Small intestine (tissue), 7 donors: Measurements from ENCODE around the gene ATL2. TPM values are rescaled to one million over a fixed set of nuclear protein-coding genes. Genes with fewer than 3 reads are reported as not detected.
A peak's percentile ranks its signal among the peaks of the same experiment; 100 is the strongest.
"Not testable (repeated sequence)": the region's sequence is repeated elsewhere in the genome, so short reads cannot be mapped to it uniquely, and the experiment has no call there.

Source experiments
- DNase-seq, 2 donors: peaks; one replicate each; pipeline versions ENCODE4 v3.0.0 to v3.0.0-alpha.2; 2013
- FAIRE-seq: peaks from 2 replicates; lab custom pipeline; 2012; peaks lifted over from hg19 to GRCh38; lab: Jason Lieb, UNC
- H3K27ac ChIP-seq, 3 donors: one replicate each; pipeline ENCODE4 v1.5.1; 2013; ENCODE audit warnings: low read length in 2 of 3, mild to moderate bottlenecking in 2 of 3, control low read depth in 1 of 3, inconsistent platforms in 1 of 3, low read depth in 1 of 3, moderate library complexity in 1 of 3
- H3K27me3 ChIP-seq, 3 donors: one replicate each; pipeline ENCODE4 v1.6.1; 2013; ENCODE audit warnings: low read length in 3 of 3, inconsistent platforms in 1 of 3; ENCODE audit not compliant: control insufficient read depth in 3 of 3, insufficient read depth in 3 of 3
- H3K36me3 ChIP-seq, 3 donors: one replicate each; pipeline ENCODE4 v1.6.1; 2013; ENCODE audit warnings: low read length in 3 of 3, inconsistent platforms in 1 of 3, low read depth in 1 of 3, mild to moderate bottlenecking in 1 of 3, moderate library complexity in 1 of 3; ENCODE audit not compliant: control insufficient read depth in 3 of 3, insufficient read depth in 2 of 3
- H3K4me1 ChIP-seq, 3 donors: one replicate each; pipeline ENCODE4 v1.6.1; 2013; ENCODE audit warnings: low read length in 2 of 3, inconsistent platforms in 1 of 3, low read depth in 1 of 3, mild to moderate bottlenecking in 1 of 3, moderate library complexity in 1 of 3; ENCODE audit not compliant: control insufficient read depth in 3 of 3, insufficient read depth in 2 of 3
- H3K4me3 ChIP-seq, 3 donors: one replicate each; pipeline ENCODE4 v1.5.1; 2013; ENCODE audit warnings: low read length in 3 of 3, control low read depth in 1 of 3, inconsistent platforms in 1 of 3, low read depth in 1 of 3, mild to moderate bottlenecking in 1 of 3, moderate library complexity in 1 of 3
- H3K9me3 ChIP-seq, 2 donors: one replicate each; pipeline ENCODE4 v1.6.1; 2013; ENCODE audit warnings: low read depth in 1 of 2, low read length in 1 of 2; ENCODE audit not compliant: control insufficient read depth in 2 of 2, insufficient read depth in 1 of 2
- WGBS, 3 donors: extraction: QIAGEN DNeasy Blood & Tissue Kit; methylation state at CpG; one replicate each; pipeline ENCODE4 v1.1.7; 2013; 5-methylcytosine and 5-hydroxymethylcytosine counted together
- polyA plus RNA-seq, 4 donors: library from polyadenylated mRNA; stranded (reverse) in 3 of 4; unstranded in 1 of 4; fragments of 200-250 nt in 3 of 4; fragments of 120-200 nt in 1 of 4; gene quantifications; one replicate each; pipeline versions ENCODE4 v1.2.1 to v1.2.3, GENCODE V29; 2013
- donor health status: healthy with polysubstance abuse.
- donor health status: control.
- donor health status: control.
- donor health status: Bipolar disorder and iron deficiency.
- donor health status: healthy.

ATL2 gene
- polyA plus RNA-seq, 4 donors, result 26.2 to 78.8 (median 34.5) TPM

DNA sequence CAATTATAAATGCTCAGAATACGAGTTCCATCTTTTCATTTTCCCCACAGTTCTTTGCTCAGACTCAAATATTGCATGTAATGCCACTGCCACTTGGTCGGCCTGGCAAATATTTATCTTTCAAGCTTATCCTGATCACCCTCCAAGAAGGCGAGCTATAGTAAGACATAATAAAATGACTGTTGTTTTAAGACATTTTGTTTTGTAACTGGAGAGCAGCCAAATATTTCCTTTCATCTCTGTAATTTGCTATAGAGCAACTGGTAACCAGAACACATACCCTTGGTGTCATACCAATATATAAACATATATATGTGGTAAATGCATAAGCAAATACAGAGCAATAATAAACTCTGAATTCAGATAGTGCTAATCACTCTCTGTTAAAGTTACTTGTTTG, 7.3 kb upstream of the ATL2 start:
- WGBS, 3 donors, result 38 to 54% (median 47%) methylated on average over 3 of the region's 3 CpGs
- H3K4me1 ChIP-seq, result no peaks in the 10 kb centered on the region
- no peak overlapping the region for H3K27ac ChIP-seq
- FAIRE-seq (no peak), DNase-seq (no peak)
- H3K36me3 ChIP-seq, result no peaks in the 10 kb centered on the region
- no peaks in the 10 kb centered on the region for H3K9me3 ChIP-seq
- H3K27me3 ChIP-seq, result no peaks in the 10 kb centered on the region
- H3K4me3 ChIP-seq, result no peak overlapping the region

DNA sequence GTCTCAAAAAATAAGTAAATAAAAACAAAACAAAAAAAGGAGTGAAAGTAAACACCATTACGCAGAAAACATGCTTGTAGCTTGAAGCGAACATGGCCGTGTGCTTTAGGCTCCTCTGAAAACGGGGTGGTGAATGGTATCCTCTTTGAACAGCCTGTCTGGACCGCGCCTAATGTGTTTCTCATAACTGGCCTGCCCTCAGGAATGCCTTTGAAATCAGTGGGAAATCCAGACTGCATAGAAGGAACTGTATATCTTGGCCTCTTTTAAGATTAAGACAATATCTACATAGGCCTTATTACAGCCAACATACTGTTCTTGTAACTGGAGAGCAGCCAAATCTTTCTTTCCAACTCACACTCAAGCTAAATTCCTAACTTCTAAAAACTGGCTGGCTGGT, 6.7 kb upstream of the ATL2 start:
- not testable (repeated sequence) for H3K9me3 ChIP-seq, DNase-seq, H3K4me1 ChIP-seq, H3K27ac ChIP-seq, H3K4me3 ChIP-seq, H3K36me3 ChIP-seq, H3K27me3 ChIP-seq, FAIRE-seq
- 81 to 88% (median 88%) methylated on average over 6 of the region's 6 CpGs for WGBS, 3 donors

DNA sequence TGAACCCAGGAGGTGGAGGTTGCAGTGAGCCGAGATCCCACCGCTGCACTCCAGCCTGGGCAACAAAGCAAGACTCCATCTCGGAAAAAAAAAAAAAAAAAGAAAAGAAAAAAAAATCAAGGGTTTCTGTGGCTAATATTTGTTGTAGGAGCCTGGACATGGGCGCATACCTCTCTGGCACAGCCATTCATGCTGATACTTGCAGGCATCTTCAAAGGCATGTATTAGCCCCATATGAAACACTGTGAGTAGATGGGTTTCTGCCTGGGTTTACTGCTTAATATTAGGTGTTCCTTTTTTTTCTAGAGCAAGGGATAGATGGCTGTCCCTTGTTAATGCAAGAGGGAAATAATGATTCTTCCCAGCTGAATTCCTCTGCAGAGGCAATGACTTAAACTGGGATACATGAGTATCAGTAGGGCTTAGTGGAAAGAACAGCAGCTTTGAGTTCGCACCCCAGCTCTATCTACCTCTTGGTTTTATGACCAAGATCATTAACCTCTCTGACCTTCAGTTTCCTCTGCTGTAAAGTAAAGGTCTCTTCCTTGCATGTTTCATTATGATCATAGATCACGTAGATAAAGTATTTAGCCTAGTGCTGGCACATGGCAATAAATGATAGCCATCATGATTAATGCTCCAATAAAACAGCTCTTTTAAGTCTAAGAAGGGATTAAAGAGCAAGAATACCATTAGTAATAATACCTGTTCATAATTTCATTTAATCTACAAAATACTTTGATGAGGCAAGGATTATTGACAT, 4.5 kb upstream of the ATL2 start:
- Histone ChIP-seq H3K36me3 (no peaks in the 10 kb centered on the region), H3K27ac (no peak overlapping the region), H3K27me3 (no peaks in the 10 kb centered on the region), H3K9me3 (no peaks in the 10 kb centered on the region), H3K4me1 (peaks cover 0 to 6% (median 0%) of the 10 kb centered on the region in 3 donors), H3K4me3 (no peak overlapping the region)
- no peak for FAIRE-seq
- 45 to 77% (median 60%) methylated on average over 6 of the region's 6 CpGs for WGBS, 3 donors
- DNase-seq, result peak; percentile 40 to 83

DNA sequence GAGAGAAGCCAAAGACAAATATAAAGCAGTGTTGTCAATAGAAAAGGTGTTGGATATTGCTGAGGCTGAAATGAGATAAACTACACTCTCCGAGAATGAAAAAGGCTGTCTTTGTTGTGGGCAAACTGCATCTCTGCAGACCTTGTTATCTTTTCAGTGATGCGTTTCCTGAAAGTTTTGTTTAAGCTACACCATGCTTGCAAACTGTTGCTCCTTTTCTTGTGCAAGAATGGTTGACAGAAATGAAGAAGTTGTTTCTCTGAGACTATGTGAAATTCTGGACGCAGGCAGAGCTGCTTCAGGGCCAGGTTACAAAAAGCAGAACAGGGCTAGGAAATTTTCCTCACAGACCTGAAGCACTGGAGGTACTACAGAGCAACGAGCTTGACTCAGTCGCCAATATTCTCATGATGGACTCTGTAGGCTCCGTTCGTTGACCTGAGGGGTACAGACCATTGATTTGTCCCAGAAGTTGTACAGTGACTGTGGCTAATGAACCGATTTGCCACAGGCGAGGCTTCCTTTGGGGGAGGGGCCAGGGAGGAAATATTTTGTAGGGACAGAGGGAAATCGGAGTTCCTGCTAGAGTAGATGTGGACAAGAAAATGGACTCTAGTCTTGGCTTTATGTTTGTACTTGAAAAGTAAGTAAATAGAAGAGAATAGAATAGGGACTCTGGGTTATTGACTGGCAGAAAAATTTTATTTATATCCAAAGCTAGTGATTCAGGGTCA, 3.5 kb upstream of the ATL2 start:
- H3K4me3 ChIP-seq, result no peak overlapping the region
- H3K4me1 ChIP-seq, result peaks cover 0 to 6% (median 0%) of the 10 kb centered on the region in 3 donors
- WGBS, 3 donors, result 60 to 84% (median 67%) methylated on average over 10 of the region's 10 CpGs
- peak overlapping the region in 1 of 3 donors; percentile 21 for H3K27ac ChIP-seq
- no peaks in the 10 kb centered on the region for H3K27me3 ChIP-seq
- FAIRE-seq, result no peak
- DNase-seq, result no peak
- H3K36me3 ChIP-seq, result no peaks in the 10 kb centered on the region
- no peaks in the 10 kb centered on the region for H3K9me3 ChIP-seq

DNA sequence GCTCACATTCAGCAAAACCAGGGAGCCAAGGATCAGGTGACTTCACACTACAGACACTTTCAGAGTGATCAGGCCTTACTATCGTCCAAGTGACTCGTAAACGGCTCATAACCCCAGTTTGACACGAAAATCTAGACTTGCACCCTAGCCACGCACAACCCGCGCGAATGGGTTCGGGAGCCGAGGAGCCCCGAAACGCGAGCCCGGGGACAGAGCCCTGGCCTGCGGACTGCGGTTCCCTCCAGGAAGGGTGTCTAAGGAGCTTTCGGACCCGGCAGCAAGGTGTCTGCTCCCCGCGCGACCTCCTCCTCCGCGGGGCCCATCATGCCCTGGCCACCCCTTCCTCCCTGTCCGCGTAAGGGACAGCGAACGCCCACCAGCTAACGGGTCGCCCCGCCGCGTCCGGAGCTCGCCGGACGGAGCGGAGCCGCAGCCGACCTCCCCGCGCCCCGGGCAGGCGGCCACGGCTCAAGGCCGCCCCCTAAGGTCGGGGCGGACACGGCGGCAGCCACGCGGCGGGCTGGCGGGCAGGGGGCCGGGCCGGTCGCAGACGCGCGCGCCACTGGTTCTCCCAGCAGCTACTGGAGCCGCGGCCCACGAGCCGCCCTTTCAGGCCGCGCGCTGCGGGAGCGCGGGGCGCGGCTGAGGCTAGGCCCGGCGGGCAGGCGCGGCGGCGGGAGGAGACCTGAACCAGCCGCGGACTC, 575 bp downstream of the ATL2 start:
- WGBS, 3 donors, result 0 to 1% (median 0%) methylated on average over 44 to 80 of the region's 80 CpGs
- FAIRE-seq, result no peak
- H3K4me1 ChIP-seq, result peaks cover 2 to 20% (median 3%) of the 10 kb centered on the region in 3 donors

DNA sequence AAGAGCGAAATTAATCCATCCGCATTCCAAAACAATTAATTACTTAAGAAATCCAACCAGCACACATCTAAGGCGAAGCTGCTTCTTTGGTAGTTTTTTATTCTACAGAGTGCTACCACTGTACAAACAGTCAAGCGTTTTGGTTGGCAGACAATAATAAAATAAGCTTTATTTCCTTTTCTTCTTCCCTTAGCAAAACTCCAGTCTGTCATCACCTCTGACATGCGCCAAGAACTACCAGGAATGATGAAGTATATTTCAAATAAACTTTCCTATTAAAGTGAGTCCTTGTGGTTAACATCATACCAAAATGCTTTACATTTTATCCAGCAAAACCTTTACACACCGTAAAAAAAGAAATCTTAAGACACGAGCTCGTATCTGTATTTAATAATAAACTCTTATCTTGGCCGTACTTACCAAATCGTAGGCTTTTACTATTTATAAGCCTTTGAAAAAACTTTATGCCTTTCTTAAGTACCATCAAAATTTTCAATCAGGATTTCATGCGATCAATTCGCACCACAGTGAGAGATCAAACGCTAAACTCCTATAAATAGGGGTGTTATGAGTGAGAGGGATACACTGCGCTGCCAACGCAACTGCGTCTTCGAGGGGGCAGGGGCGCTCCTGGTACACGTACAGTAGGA, 1.3 kb downstream of the ATL2 start:
- Histone ChIP-seq H3K27ac (peak overlapping the region; percentile 97 to 99 (median 98)), H3K9me3 (no peaks in the 10 kb centered on the region), H3K27me3 (no peaks in the 10 kb centered on the region), H3K4me1 (peaks cover 2 to 20% (median 3%) of the 10 kb centered on the region in 3 donors), H3K36me3 (peaks cover 0 to 9% (median 0%) of the 10 kb centered on the region in 3 donors), H3K4me3 (peak overlapping the region; percentile 70 to 98 (median 82))
- FAIRE-seq (no peak), DNase-seq (peak in 1 of 2 donors; percentile 15)
- WGBS, 3 donors, result 7 to 13% (median 10%) methylated on average over 19 of the region's 19 CpGs

More for the DNA sequence above, 575 bp downstream of the ATL2 start:
- H3K27me3 ChIP-seq, result no peaks in the 10 kb centered on the region
- DNase-seq, result peak; percentile 78 to 90
- peaks cover 0 to 5% (median 0%) of the 10 kb centered on the region in 3 donors for H3K36me3 ChIP-seq
- peak overlapping the region; percentile 70 to 98 (median 82) for H3K4me3 ChIP-seq
- no peaks in the 10 kb centered on the region for H3K9me3 ChIP-seq
- peak overlapping the region; percentile 97 to 99 (median 98) for H3K27ac ChIP-seq

DNA sequence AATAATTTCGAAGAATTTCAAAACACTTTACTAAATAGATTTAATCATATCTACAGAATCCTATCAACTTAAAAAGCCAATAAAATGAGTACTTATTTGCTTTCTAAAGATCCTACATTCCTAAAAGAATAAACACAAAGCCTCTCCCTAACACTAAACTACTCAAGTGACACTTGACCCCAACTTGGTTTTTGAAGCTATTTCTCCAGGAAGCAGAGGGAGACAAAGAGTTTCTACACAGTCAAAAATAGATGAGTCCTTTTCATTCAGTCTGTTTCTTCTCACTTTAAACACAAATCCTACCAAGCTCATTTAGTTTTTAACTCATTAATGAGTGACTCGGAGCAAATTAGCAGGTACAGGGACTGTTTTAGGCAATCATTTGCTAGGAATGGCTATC, 2.1 kb downstream of the ATL2 start:
- Histone ChIP-seq H3K36me3 (peaks cover 0 to 9% (median 0%) of the 10 kb centered on the region in 3 donors), H3K9me3 (no peaks in the 10 kb centered on the region), H3K4me3 (peak overlapping the region in 2 of 3 donors; percentile 70 to 98), H3K4me1 (peaks cover 2 to 20% (median 3%) of the 10 kb centered on the region in 3 donors), H3K27ac (peak overlapping the region in 1 of 3 donors; percentile 99), H3K27me3 (no peaks in the 10 kb centered on the region)
- 15 to 45% (median 37%) methylated on average over 2 of the region's 2 CpGs for WGBS, 3 donors
- DNase-seq (peak; percentile 15 to 18), FAIRE-seq (no peak)
